GM18499 (cell line): ENCODE measurements around the gene APBB2.

Experiments used
- ATAC-seq: cut with Tn5 transposase; IDR thresholded peaks from one replicate; pipeline ENCODE4 v1.9.1; 2021; ENCODE audit warnings: moderate number of reproducible peaks; ENCODE audit not compliant: insufficient read depth, unreplicated experiment

Gene APBB2

GRCh38 chr4:41041551-41041950 lies 172.8 kb downstream of the APBB2 start:
- no peak for ATAC-seq

- no peak for ATAC-seq
Observed at GRCh38 chr4:41039317-41039716, 175.0 kb downstream of the APBB2 start.

GRCh38 chr4:41038304-41038703 lies 176.0 kb downstream of the APBB2 start:
- ATAC-seq = no peak

- ATAC-seq = no peak
Observed at GRCh38 chr4:41029098-41029497, 185.2 kb downstream of the APBB2 start.

GRCh38 chr4:41028392-41029076 lies 185.8 kb downstream of the APBB2 start:
- ATAC-seq = no peak

- no peak for ATAC-seq
Observed at GRCh38 chr4:41026971-41027370, 187.4 kb downstream of the APBB2 start.

GRCh38 chr4:41025824-41026223 lies 188.5 kb downstream of the APBB2 start:
- ATAC-seq = no peak

- ATAC-seq = no peak
Observed at GRCh38 chr4:41024556-41025491, 189.5 kb downstream of the APBB2 start.

- no peak for ATAC-seq
Observed at GRCh38 chr4:41022116-41022515, 192.2 kb downstream of the APBB2 start.

- no peak for ATAC-seq
Observed at GRCh38 chr4:41015016-41015675, 199.2 kb downstream of the APBB2 start.

GRCh38 chr4:41014158-41014557 lies 200.2 kb downstream of the APBB2 start:
- no peak for ATAC-seq

- ATAC-seq = no peak
Observed at GRCh38 chr4:41013746-41014145, 200.6 kb downstream of the APBB2 start.

GRCh38 chr4:41012911-41013310 lies 201.4 kb downstream of the APBB2 start:
- ATAC-seq = no peak

GRCh38 chr4:41012293-41012692 lies 202.0 kb downstream of the APBB2 start:
- ATAC-seq = no peak

GRCh38 chr4:41009411-41009810 lies 204.9 kb downstream of the APBB2 start:
- no peak for ATAC-seq

GRCh38 chr4:41006141-41006540 lies 208.2 kb downstream of the APBB2 start:
- no peak for ATAC-seq

GRCh38 chr4:41002309-41002708 lies 212.0 kb downstream of the APBB2 start:
- ATAC-seq = no peak

GRCh38 chr4:41000356-41000755 lies 214.0 kb downstream of the APBB2 start:
- ATAC-seq = no peak

GRCh38 chr4:40998675-40999358 lies 215.5 kb downstream of the APBB2 start:
- ATAC-seq = no peak

- no peak for ATAC-seq
Observed at GRCh38 chr4:40995850-40996249, 218.5 kb downstream of the APBB2 start.
